OCI-LY3 (cell line): ENCODE data around the gene RFWD3.

Experiments used
- H2AFZ ChIP-seq: fragments of 200-600, 300-600 bp; shearing (Covaris generic); 2 replicates; pipeline ENCODE4 v1.6.0; 2014; ENCODE audit warnings: antibody characterized with exemption, low read depth, low read length
- H3K27ac ChIP-seq: fragments of 200-600, 300-600 bp; sonication (generic); 2 replicates; pipeline ENCODE4 v1.5.1; 2014; ENCODE audit warnings: mild to moderate bottlenecking, low read length, moderate library complexity, mixed read lengths
- H3K27me3 ChIP-seq: fragments of 200-600, 300-600 bp; sonication (generic); 2 replicates; pipeline ENCODE4 v1.6.1; 2014; ENCODE audit warnings: low read depth, low read length, mixed read lengths
- H3K36me3 ChIP-seq: fragments of 200-600, 300-600 bp; sonication (generic); replicated peaks from 2 replicates; pipeline ENCODE3; 2014; ENCODE audit warnings: low read depth, low read length, mixed read lengths
- H3K4me1 ChIP-seq: fragments of 300-600, 200-600 bp; sonication (generic); 2 replicates; pipeline ENCODE4 v1.6.1; 2014; ENCODE audit warnings: low read length, mixed read lengths
- H3K4me2 ChIP-seq: fragments of 200-600, 300-600 bp; sonication (generic); 2 replicates; pipeline ENCODE4 v1.6.1; 2014; ENCODE audit warnings: low read length, mixed read lengths
- H3K4me3 ChIP-seq: fragments of 300-600, 200-600 bp; sonication (generic); 2 replicates; pipeline ENCODE4 v1.5.1; 2014; ENCODE audit warnings: antibody characterized with exemption, mild to moderate bottlenecking, low read length, moderate library complexity
- H3K79me2 ChIP-seq: fragments of 300-600, 200-600 bp; shearing (Covaris generic); 2 replicates; pipeline ENCODE4 v1.6.1; 2014; ENCODE audit warnings: mild to moderate bottlenecking, low read length, mixed read lengths
- H3K9ac ChIP-seq: fragments of 300-600, 200-600 bp; shearing (Covaris generic); 2 replicates; pipeline ENCODE4 v1.6.0; 2014; ENCODE audit warnings: mild to moderate bottlenecking, low read length, moderate library complexity
- H3K9me3 ChIP-seq: fragments of 200-600, 300-600 bp; shearing (Covaris generic); 2 replicates; pipeline ENCODE4 v1.6.1; 2014; ENCODE audit warnings: low read length, mixed read lengths; ENCODE audit not compliant: insufficient read depth
- H4K20me1 ChIP-seq: fragments of 200-600, 300-600 bp; sonication (generic); 2 replicates; pipeline ENCODE4 v1.6.1; 2016; ENCODE audit warnings: low read length, mixed read lengths; ENCODE audit not compliant: insufficient read depth
- CTCF ChIP-seq: fragments of 200-600, 300-600 bp; sonication (generic); IDR thresholded peaks from 2 replicates; pipeline ENCODE4 v1.5.1; 2014; ENCODE audit warnings: antibody characterized with exemption, low read length, low read depth
- EZH2phosphoT487 ChIP-seq: fragments of 200-600 bp; shearing (Covaris generic); IDR thresholded peaks from 2 replicates; pipeline ENCODE4 v1.6.1; 2018; ENCODE audit warnings: antibody characterized with exemption, mixed run types, low read depth

The RFWD3 gene

DNA sequence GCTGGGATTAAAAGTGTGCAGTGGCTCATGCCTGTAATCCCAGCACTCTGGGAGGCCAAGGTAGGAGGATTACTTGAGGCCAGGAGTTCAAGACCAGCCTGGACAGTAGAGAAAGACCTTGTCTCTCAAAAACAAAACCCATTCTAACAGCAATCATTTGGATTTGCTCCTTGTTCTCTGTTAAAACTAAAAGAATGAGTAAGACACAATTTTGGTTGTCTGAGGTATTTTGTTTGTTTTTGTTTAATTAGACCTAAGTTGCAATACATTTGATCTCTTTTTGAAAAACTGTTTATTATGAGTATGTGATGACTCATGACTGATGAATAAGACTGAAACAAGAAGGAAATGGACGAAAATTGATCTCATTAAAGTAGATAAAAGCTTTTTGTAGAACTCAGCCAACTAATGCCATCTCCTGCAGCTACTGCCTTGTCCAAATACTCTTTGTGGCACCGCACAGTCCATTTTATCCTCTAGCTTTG, 88.8 kb downstream of the RFWD3 start:
- Histone ChIP-seq H3K36me3 (no peaks in the 10 kb centered on the region), H3K9ac (no peak overlapping the region), H3K27ac (peak overlapping the region; percentile 33), H2AFZ (no peak overlapping the region), H3K79me2 (peaks cover 94% of the 10 kb centered on the region), H3K4me2 (peak overlapping the region; percentile 67), H3K27me3 (no peaks in the 10 kb centered on the region), H3K4me3 (peak overlapping the region; percentile 35), H3K4me1 (peaks cover 34% of the 10 kb centered on the region), H4K20me1 (peaks cover 47% of the 10 kb centered on the region), H3K9me3 (no peaks in the 10 kb centered on the region)
- no peak for TF ChIP-seq EZH2phosphoT487
- TF ChIP-seq CTCF = no peak

DNA sequence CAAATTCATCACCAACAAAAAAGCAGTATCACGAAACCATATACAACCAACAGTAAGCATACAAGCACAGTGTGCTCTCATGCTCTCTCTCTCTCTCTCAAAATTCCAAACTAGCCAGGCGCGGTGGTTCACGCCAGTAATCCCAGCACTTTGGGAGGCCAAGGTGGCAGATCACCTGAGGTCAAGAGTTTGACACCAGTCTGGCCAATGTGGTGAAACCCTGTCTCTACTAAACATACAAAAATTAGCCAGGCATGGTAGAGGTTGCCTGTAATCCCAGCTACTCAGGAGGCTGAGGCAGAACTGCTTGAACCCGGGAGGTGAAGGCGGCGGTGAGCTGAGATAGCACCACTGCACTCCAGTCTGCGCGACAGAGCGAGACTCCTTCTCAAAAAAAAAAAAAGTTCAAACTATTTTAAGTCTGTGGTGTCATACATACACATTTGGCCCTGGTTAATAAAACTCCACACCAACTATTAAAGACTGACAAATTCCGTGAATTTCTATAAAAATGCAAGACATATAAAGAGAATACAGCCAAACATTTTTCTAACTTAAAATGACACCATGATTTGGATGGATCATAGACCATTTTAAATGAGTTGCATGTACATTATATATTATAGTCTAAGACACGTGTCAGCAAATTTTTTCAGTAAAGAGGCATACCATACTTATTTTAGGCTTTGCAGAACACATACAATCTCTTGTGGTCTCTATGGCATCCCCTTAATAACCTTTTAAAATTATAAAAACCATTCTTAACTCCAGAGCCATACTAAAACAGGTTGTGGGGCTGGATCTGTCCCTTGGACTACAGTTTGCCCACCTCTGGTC, 90.7 kb downstream of the RFWD3 start:
- TF ChIP-seq EZH2phosphoT487 (no peak), CTCF (no peak)
- Histone ChIP-seq H2AFZ (no peak overlapping the region), H3K4me2 (no peak overlapping the region), H3K27me3 (no peaks in the 10 kb centered on the region), H3K27ac (no peak overlapping the region), H3K9me3 (no peaks in the 10 kb centered on the region), H3K79me2 (peaks cover 93% of the 10 kb centered on the region), H3K4me3 (no peak overlapping the region), H3K9ac (no peak overlapping the region), H3K36me3 (no peaks in the 10 kb centered on the region), H3K4me1 (peaks cover 29% of the 10 kb centered on the region), H4K20me1 (peaks cover 58% of the 10 kb centered on the region)

- Histone ChIP-seq H3K9me3 (no peaks in the 10 kb centered on the region), H4K20me1 (peaks cover 59% of the 10 kb centered on the region), H3K9ac (no peak overlapping the region), H3K4me2 (no peak overlapping the region), H3K79me2 (peaks cover 93% of the 10 kb centered on the region), H3K4me1 (peaks cover 21% of the 10 kb centered on the region), H3K36me3 (no peaks in the 10 kb centered on the region), H3K27me3 (no peaks in the 10 kb centered on the region), H2AFZ (no peak overlapping the region), H3K27ac (no peak overlapping the region), H3K4me3 (no peak overlapping the region)
- no peak for TF ChIP-seq CTCF
- TF ChIP-seq EZH2phosphoT487 = no peak
Measured at GRCh38 chr16:74575175-74575806, 91.4 kb downstream of the RFWD3 start.

DNA sequence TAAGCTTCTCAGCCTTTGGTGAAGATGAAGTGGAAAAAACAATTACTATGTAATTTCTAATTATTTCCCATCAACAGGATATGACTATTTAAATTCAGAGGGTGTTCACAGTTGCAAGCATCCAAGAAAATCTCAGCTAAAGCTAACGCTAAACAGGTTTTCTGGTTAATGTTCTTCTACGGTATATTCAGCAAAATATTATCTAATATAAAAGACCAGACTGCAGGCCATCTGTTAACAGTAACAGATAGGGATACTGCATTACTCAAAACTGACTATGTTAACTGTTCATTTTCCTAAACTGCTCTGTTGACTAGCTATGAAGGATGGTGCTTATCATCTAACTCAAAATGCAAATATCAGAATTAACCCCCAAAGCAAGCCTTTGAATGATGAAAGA, 92.5 kb downstream of the RFWD3 start:
- no peak for TF ChIP-seq EZH2phosphoT487
- TF ChIP-seq CTCF = no peak
- Histone ChIP-seq H3K79me2 (peaks cover 91% of the 10 kb centered on the region), H3K27ac (no peak overlapping the region), H3K9me3 (no peaks in the 10 kb centered on the region), H3K27me3 (no peaks in the 10 kb centered on the region), H3K36me3 (no peaks in the 10 kb centered on the region), H3K4me1 (peaks cover 18% of the 10 kb centered on the region), H4K20me1 (peaks cover 61% of the 10 kb centered on the region), H2AFZ (no peak overlapping the region), H3K4me2 (no peak overlapping the region), H3K9ac (no peak overlapping the region), H3K4me3 (no peak overlapping the region)
